OCI-LY7 (cell line): Measurements from ENCODE around the gene NPAS2. TPM values are rescaled to one million over a fixed set of nuclear protein-coding genes. Genes with fewer than 3 reads are reported as not detected.

Source experiments
- BruUV-seq: library from RNA; stranded (reverse); fragments of 400-500 nt; replicated peaks from 2 replicates; lab custom pipeline; 2021; lab: Mats Ljungman, UMichigan
- CTCF ChIA-PET: fragments of 300-600 bp; sonication (Branson Sonifier 250); formaldehyde crosslinking; loops from one replicate; lab custom pipeline; 2022; ENCODE audit warnings: antibody characterized with exemption; ENCODE audit not compliant: unreplicated experiment; lab: Charles Lee
- POLR2A ChIA-PET: fragments of 300-600 bp; sonication (Branson Sonifier 250); formaldehyde crosslinking; loops from one replicate; lab custom pipeline; 2022; ENCODE audit warnings: antibody characterized with exemption; lab: Charles Lee
- DNase-seq: peaks from one replicate; pipeline ENCODE4 v3.0.0-alpha.2; 2015; ENCODE audit warnings: low spot score
- H2AFZ ChIP-seq: fragments of 200-600 bp; sonication (generic), shearing (Covaris generic); 2 replicates; pipeline ENCODE4 v1.6.1; 2014; ENCODE audit warnings: mild to moderate bottlenecking, antibody characterized with exemption, low read length, moderate library complexity
- H3K27ac ChIP-seq: fragments of 200-600 bp; sonication (generic); 2 replicates; pipeline ENCODE4 v1.5.1; 2014; ENCODE audit warnings: mixed run types, low read depth, mild to moderate bottlenecking, moderate library complexity, low read length, inconsistent platforms; ENCODE audit not compliant: poor library complexity, severe bottlenecking
- H3K36me3 ChIP-seq: fragments of 200-600 bp; sonication (generic); 2 replicates; pipeline ENCODE4 v1.6.1; 2014; ENCODE audit warnings: mild to moderate bottlenecking, antibody characterized with exemption, low read length, moderate library complexity, mixed read lengths; ENCODE audit not compliant: insufficient read depth
- H3K4me1 ChIP-seq: fragments of 200-600 bp; sonication (generic); 2 replicates; pipeline ENCODE4 v1.5.1; 2014; ENCODE audit warnings: mild to moderate bottlenecking, low read length; ENCODE audit not compliant: insufficient read depth, poor library complexity, severe bottlenecking
- H3K4me2 ChIP-seq: fragments of 200-600 bp; sonication (generic); 2 replicates; pipeline ENCODE4 v1.6.1; 2014; ENCODE audit warnings: mild to moderate bottlenecking, low read length
- H3K4me3 ChIP-seq: fragments of 200-600 bp; sonication (generic); 2 replicates; pipeline ENCODE4 v1.5.1; 2014; ENCODE audit warnings: mild to moderate bottlenecking, low read depth, low read length; ENCODE audit not compliant: poor library complexity, severe bottlenecking
- H3K79me2 ChIP-seq: fragments of 200-600 bp; sonication (generic); 2 replicates; pipeline ENCODE4 v1.6.1; 2016; ENCODE audit warnings: low read depth, mild to moderate bottlenecking, low read length, moderate library complexity, mixed read lengths; ENCODE audit not compliant: insufficient read depth
- H3K9me2 ChIP-seq: fragments of 200-600 bp; sonication (generic); 2 replicates; pipeline ENCODE4 v1.6.1; 2016; ENCODE audit warnings: mild to moderate bottlenecking, low read length, mixed read lengths; ENCODE audit not compliant: insufficient read depth
- H3K9me3 ChIP-seq: fragments of 200-600 bp; sonication (generic); 2 replicates; pipeline ENCODE4 v1.6.1; 2014; ENCODE audit warnings: mild to moderate bottlenecking, mixed run types, low read length, mixed read lengths
- H4K20me1 ChIP-seq: fragments of 200-600 bp; sonication (generic); 2 replicates; pipeline ENCODE4 v1.6.1; 2014; ENCODE audit warnings: mild to moderate bottlenecking, antibody characterized with exemption, low read length, moderate library complexity, mixed read lengths; ENCODE audit not compliant: insufficient read depth
- EZH2phosphoT487 ChIP-seq: fragments of 200-600 bp; sonication (generic); IDR thresholded peaks from 2 replicates; pipeline ENCODE4 v1.6.1; 2018; ENCODE audit warnings: low read depth, borderline replicate concordance, mild to moderate bottlenecking, mixed run types, antibody characterized with exemption, low read length, moderate library complexity, mixed read lengths
- intact Hi-C: fragments of 100-400 bp; cut with micrococcal nuclease; formaldehyde crosslinking; loops from one replicate; pipeline ENCODE4 v1.10.0; 2022; ENCODE audit not compliant: unreplicated experiment
- total RNA-seq, 2 experiments: library from RNA; depleted of rRNA in 1 of 2; stranded (reverse); fragments of >200 nt in 1 of 2; shearing (Covaris generic) in 1 of 2; gene quantifications; 2 replicates each; pipeline ENCODE4 v1.2.3, GENCODE V29; 2014 to 2022
- TF ChIP-seq, protein P1 (sequence below): fragments of 200-600 bp; sonication (generic); conservative IDR thresholded peaks from 2 replicates; pipeline ENCODE4 v1.5.1; 2014; ENCODE audit warnings: mild to moderate bottlenecking, antibody characterized with exemption, low read length, moderate library complexity, mixed read lengths

The NPAS2 gene
- total RNA-seq, 2 experiments from 2014 or later: not detected

DNA sequence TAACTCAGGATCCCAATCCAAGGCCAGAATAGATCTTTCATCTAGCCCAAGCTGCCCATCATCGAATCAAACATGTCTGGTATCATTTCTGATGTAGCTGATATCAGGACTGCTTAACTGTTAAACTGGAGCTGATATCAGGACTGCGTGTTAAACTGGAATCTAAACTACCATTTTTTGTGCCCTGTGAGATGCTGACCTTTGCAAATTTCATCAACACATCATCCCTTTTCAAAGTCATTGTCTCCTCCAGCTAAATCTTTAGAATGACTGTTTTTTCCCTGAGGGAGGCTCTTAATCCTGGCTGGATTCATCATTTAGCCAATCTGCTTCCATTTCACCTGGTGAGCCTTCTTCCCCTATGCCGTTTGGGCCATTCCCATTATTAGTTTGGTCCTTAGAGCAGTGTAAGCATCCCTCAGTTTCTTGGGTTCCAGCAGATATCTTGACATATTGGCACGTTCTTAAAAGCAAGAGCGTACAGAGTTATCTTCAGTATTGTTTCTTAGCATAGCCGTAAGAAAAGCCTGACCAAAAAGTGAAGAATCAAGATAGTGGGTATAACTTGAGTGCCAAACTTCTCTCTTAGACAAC is 194.4 kb downstream of the NPAS2 start:
- Histone ChIP-seq H3K27ac (no peak overlapping the region), H3K4me1 (no peaks in the 10 kb centered on the region), H3K4me3 (no peak overlapping the region), H4K20me1 (no peaks in the 10 kb centered on the region; the same call in 1 of the 2 replicates), H3K36me3 (peaks cover 66% of the 10 kb centered on the region), H3K79me2 (no peaks in the 10 kb centered on the region), H3K9me3 (no peaks in the 10 kb centered on the region), H3K4me2 (no peak overlapping the region), H2AFZ (no peak overlapping the region), H3K9me2 (no peaks in the 10 kb centered on the region)
- BruUV-seq: no TSS peak
- no peak for DNase-seq
- intact Hi-C loops: no loop called here
- ChIA-PET CTCF (no interaction called here), POLR2A (interaction anchor here (1.5 kb wide), 1 partner anchor 11 kb away, joined by 3 read pairs; no protein-coding TSS in a partner anchor)
- TF ChIP-seq EZH2phosphoT487: no peak
- TF ChIP-seq, protein P1, sequence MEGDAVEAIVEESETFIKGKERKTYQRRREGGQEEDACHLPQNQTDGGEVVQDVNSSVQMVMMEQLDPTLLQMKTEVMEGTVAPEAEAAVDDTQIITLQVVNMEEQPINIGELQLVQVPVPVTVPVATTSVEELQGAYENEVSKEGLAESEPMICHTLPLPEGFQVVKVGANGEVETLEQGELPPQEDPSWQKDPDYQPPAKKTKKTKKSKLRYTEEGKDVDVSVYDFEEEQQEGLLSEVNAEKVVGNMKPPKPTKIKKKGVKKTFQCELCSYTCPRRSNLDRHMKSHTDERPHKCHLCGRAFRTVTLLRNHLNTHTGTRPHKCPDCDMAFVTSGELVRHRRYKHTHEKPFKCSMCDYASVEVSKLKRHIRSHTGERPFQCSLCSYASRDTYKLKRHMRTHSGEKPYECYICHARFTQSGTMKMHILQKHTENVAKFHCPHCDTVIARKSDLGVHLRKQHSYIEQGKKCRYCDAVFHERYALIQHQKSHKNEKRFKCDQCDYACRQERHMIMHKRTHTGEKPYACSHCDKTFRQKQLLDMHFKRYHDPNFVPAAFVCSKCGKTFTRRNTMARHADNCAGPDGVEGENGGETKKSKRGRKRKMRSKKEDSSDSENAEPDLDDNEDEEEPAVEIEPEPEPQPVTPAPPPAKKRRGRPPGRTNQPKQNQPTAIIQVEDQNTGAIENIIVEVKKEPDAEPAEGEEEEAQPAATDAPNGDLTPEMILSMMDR: no peak

DNA sequence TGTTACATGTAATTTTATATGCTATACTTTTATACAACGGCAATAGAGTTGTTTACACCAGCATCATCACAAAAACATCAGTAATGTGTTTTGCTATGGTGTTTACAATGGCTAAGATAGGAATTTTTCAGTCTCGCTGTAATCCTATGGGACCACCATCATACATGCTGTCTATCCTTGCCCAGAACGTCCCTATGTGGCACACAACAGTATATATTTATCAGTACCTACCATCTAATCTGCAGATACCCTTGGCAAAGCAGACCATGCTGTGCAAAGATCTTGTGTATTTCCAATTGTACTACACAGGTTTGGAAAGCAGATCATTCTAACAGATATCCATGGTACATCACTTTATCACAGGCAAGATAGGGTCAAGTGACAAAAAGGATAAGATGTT is 197.4 kb downstream of the NPAS2 start:
- no peak overlapping the region for H2AFZ ChIP-seq
- BruUV-seq: no TSS peak
- TF ChIP-seq, protein P1: no peak
- no peak for TF ChIP-seq EZH2phosphoT487

GRCh38 chr2:101018934-101019333 is 199.0 kb downstream of the NPAS2 start:
- ChIA-PET CTCF (no interaction called here), POLR2A (no interaction called here)
- TF ChIP-seq EZH2phosphoT487: no peak
- TF ChIP-seq, protein P1: no peak
- BruUV-seq: no TSS peak
- Histone ChIP-seq H4K20me1 (no peaks in the 10 kb centered on the region), H3K9me2 (no peaks in the 10 kb centered on the region), H3K79me2 (no peaks in the 10 kb centered on the region), H3K4me2 (no peak overlapping the region), H3K9me3 (no peaks in the 10 kb centered on the region), H3K36me3 (peaks cover 35% of the 10 kb centered on the region), H2AFZ (no peak overlapping the region), H3K4me3 (no peak overlapping the region), H3K4me1 (no peaks in the 10 kb centered on the region), H3K27ac (no peak overlapping the region)
- DNase-seq: no peak
- intact Hi-C loops: no loop called here

More for the DNA sequence above, 197.4 kb downstream of the NPAS2 start:
- Histone ChIP-seq H3K4me1 (no peaks in the 10 kb centered on the region), H3K27ac (no peak overlapping the region), H3K9me2 (no peaks in the 10 kb centered on the region), H3K4me2 (no peak overlapping the region), H3K79me2 (no peaks in the 10 kb centered on the region), H4K20me1 (no peaks in the 10 kb centered on the region), H3K36me3 (peaks cover 45% of the 10 kb centered on the region), H3K9me3 (no peaks in the 10 kb centered on the region), H3K4me3 (no peak overlapping the region)
- ChIA-PET CTCF (no interaction called here), POLR2A (no interaction called here)
- intact Hi-C loops: no loop called here
- no peak for DNase-seq
